ENCODE data around the gene CABYR. TPM values are rescaled to one million over a fixed set of nuclear protein-coding genes. Genes with fewer than 3 reads are reported as not detected.
A peak's percentile ranks its signal among the peaks of the same experiment; 100 is the strongest.

Gene CABYR
- total RNA-seq, 3 donors from 2014 or later, result 0.64 to 5.9 (median 4.5) TPM

DNA sequence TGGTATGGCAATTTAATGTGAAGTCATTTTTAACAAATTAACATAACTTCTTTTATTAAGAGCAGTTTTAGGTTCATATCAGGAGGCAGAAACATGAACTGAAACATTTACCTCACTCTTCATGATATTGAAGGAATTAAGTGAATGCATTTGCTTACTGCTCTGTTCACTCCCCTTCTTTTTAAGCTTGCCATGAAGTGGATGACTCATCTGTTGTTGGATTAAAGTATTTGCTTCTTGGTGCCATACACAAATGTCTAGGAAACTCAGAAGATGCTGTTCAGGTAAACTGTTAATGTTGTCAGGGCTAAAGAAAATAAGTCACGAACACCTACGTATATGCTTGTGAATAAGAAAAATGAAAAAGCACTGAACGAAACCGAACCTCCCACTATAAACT is 10.2 kb upstream of the CABYR start:
- DNase-seq (ENCODE audit: low spot score in 2 of 2), result no peak
- no peaks in the 10 kb centered on the region for H3K36me3 ChIP-seq

DNA sequence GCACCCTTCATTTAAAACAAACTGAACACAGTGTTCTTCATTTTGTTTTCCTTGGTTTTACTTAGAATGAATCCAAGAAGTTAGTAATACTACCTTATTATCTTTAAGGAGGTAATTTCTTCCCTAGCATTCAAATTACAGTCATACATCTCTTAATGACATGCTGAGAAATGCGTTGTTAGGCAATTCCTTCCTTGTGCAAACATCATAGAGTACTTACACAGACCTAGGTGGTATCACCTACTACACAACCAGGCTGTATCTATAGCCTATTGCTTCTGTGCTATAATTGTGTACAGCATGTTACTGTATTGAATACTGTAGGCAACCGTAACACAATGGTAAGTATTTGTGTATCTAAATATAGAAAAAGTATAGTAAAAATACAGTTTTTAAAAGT is 8.4 kb upstream of the CABYR start:
- Histone ChIP-seq H3K9me3 (no peaks in the 10 kb centered on the region), H3K27ac (no peak overlapping the region), H3K36me3 (no peaks in the 10 kb centered on the region), H3K4me3 (no peak overlapping the region), H3K27me3 (no peaks in the 10 kb centered on the region), H3K4me1 (no peaks in the 10 kb centered on the region)
- TF ChIP-seq CTCF (IDR thresholded peaks at IDR 0.05) (no peak), POLR2AphosphoS5 (IDR thresholded peaks at IDR 0.05) (no peak), POLR2A (IDR thresholded peaks at IDR 0.05) (no peak)
- no peak for DNase-seq (ENCODE audit: low spot score in 2 of 2)
- intact Hi-C loops (cut with DNase I; ENCODE audit: low total_unique reads), result no loop called here

More for the DNA sequence above, 10.2 kb upstream of the CABYR start:
- Histone ChIP-seq H3K4me1 (no peaks in the 10 kb centered on the region), H3K4me3 (no peak overlapping the region), H3K9me3 (no peaks in the 10 kb centered on the region), H3K27me3 (no peaks in the 10 kb centered on the region), H3K27ac (no peak overlapping the region)
- TF ChIP-seq POLR2AphosphoS5 (IDR thresholded peaks at IDR 0.05) (no peak), POLR2A (IDR thresholded peaks at IDR 0.05) (no peak), CTCF (IDR thresholded peaks at IDR 0.05) (no peak)
- intact Hi-C loops (cut with DNase I; ENCODE audit: low total_unique reads), result no loop called here

GRCh38 chr18:24136967-24137373 is 1.9 kb upstream of the CABYR start:
- H3K36me3 ChIP-seq, result no peaks in the 10 kb centered on the region
- no peaks in the 10 kb centered on the region for H3K9me3 ChIP-seq
- intact Hi-C loops (cut with DNase I; ENCODE audit: low total_unique reads), result no loop called here
- DNase-seq (ENCODE audit: low spot score in 2 of 2), result no peak
- H3K4me1 ChIP-seq, result no peaks in the 10 kb centered on the region
- H3K27ac ChIP-seq, result no peak overlapping the region
- no peak overlapping the region for H3K4me3 ChIP-seq
- H3K27me3 ChIP-seq, result no peaks in the 10 kb centered on the region
- TF ChIP-seq POLR2A (IDR thresholded peaks at IDR 0.05) (no peak), POLR2AphosphoS5 (IDR thresholded peaks at IDR 0.05) (no peak), CTCF (IDR thresholded peaks at IDR 0.05) (no peak)

DNA sequence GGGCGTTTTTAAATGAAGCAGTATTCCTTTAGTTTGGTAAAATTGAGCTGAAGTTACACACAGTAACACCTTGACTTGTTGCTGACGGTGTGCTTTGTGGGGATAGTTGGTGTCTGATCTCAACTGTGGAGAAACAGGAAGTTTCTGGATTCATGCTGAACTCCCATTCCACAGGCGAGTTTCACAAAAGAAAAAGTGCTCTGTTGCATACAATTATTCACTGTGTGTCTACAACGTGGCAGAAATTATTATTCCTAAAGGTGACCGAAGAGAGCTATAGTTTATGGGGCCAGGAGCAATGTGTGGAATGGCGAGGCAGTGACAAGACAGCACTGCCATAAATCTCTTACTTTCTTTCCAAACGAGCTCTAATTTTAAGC is 463 bp upstream of the CABYR start:
- Histone ChIP-seq H3K36me3 (no peaks in the 10 kb centered on the region), H3K4me1 (no peaks in the 10 kb centered on the region), H3K27ac (peak overlapping the region; percentile 83 to 88), H3K4me3 (peak overlapping the region; percentile 43 to 90 (median 74)), H3K9me3 (no peaks in the 10 kb centered on the region), H3K27me3 (no peaks in the 10 kb centered on the region)
- TF ChIP-seq POLR2AphosphoS5 (IDR thresholded peaks at IDR 0.05), result no peak
- TF ChIP-seq POLR2A (IDR thresholded peaks at IDR 0.05), result no peak
- TF ChIP-seq CTCF (IDR thresholded peaks at IDR 0.05), result no peak
- intact Hi-C loops (cut with DNase I; ENCODE audit: low total_unique reads), result no loop called here
- no peak for DNase-seq (ENCODE audit: low spot score in 2 of 2)

DNA sequence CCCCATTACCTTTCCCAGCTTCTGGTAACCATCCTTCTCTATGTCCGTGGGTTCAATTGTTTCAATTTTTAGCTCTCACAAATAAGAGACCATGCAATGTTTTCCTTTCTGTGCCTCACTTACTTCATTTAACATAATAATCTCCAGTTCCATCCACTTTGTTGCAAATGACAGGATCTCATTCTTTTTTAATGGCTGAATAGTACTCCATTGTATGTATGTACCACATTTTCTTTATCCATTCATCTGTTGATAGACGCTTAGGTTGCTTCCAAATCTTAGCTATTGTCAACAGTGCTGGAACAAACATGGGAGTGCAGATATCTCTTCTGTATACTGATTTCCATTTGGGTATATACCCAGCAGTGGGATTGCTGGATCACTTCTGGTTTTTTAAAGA is 1.8 kb downstream of the CABYR start:
- Histone ChIP-seq H3K4me3 (no peak overlapping the region), H3K4me1 (no peaks in the 10 kb centered on the region), H3K9me3 (no peaks in the 10 kb centered on the region), H3K27ac (no peak overlapping the region), H3K36me3 (no peaks in the 10 kb centered on the region), H3K27me3 (no peaks in the 10 kb centered on the region)
- DNase-seq (ENCODE audit: low spot score in 2 of 2), result no peak
- intact Hi-C loops (cut with DNase I; ENCODE audit: low total_unique reads), result no loop called here
- TF ChIP-seq POLR2AphosphoS5 (IDR thresholded peaks at IDR 0.05), result no peak
- TF ChIP-seq CTCF (IDR thresholded peaks at IDR 0.05), result no peak
- TF ChIP-seq POLR2A (IDR thresholded peaks at IDR 0.05), result no peak

Measured in breast epithelium (tissue), 4 donors.